CD4-positive, alpha-beta T cell treated with Interleukin-6 for 4 hours (primary cell): ENCODE data around the gene MRTFA.
"Not testable (repeated sequence)": the region's sequence is repeated elsewhere in the genome, so short reads cannot be mapped to it uniquely, and the experiment has no call there.

Experiments used
- DNase-seq: peaks from one replicate; pipeline ENCODE4 v3.0.0-alpha.2; 2020; ENCODE audit warnings: mixed read lengths

The MRTFA gene

GRCh38 chr22:40547729-40548143 lies 88.8 kb downstream of the MRTFA start:
- no peak for DNase-seq

GRCh38 chr22:40544758-40545157 lies 91.8 kb downstream of the MRTFA start:
- no peak for DNase-seq

GRCh38 chr22:40542821-40543540 lies 93.5 kb downstream of the MRTFA start:
- no peak for DNase-seq

- DNase-seq, result no peak
Observed at GRCh38 chr22:40541300-40541699, 95.2 kb downstream of the MRTFA start.

- no peak for DNase-seq
Observed at GRCh38 chr22:40540265-40540664, 96.3 kb downstream of the MRTFA start.

GRCh38 chr22:40536149-40536548 lies 100.4 kb downstream of the MRTFA start:
- not testable (repeated sequence) for DNase-seq

DNA sequence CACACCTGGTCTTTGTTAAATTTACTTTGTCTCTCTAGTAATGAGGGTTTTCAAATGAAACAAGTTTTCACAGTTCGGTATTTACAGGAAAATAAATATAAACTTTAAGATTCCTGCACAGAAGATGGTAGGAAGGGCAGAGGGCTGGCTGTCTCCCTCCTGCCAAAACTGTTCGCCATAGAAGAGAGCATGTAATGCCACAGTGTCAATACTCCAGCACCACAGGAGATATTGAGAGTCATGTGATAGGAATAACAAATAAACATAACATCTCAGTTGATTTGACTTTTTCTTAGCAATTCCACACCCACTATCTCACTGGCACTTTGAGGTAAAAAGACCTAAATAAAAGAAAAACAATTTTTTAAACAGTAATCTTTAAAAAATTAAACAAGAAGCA lies 100.9 kb downstream of the MRTFA start:
- no peak for DNase-seq

DNA sequence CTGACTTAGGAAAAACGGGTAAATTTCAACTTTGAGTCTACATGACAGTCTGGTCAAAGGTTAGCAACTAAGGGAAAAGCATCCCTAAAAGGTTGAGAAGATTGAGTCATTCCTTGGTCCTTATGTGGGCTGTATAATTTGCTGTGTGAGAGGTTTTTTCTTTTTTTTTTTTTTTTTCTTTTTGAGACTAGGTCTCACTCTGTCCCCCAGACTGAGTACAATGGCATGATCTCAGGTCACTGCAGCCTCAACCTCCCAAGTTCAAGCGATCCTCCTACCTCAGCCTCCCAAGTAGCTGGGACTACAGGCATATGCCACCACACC lies 101.4 kb downstream of the MRTFA start:
- no peak for DNase-seq

DNA sequence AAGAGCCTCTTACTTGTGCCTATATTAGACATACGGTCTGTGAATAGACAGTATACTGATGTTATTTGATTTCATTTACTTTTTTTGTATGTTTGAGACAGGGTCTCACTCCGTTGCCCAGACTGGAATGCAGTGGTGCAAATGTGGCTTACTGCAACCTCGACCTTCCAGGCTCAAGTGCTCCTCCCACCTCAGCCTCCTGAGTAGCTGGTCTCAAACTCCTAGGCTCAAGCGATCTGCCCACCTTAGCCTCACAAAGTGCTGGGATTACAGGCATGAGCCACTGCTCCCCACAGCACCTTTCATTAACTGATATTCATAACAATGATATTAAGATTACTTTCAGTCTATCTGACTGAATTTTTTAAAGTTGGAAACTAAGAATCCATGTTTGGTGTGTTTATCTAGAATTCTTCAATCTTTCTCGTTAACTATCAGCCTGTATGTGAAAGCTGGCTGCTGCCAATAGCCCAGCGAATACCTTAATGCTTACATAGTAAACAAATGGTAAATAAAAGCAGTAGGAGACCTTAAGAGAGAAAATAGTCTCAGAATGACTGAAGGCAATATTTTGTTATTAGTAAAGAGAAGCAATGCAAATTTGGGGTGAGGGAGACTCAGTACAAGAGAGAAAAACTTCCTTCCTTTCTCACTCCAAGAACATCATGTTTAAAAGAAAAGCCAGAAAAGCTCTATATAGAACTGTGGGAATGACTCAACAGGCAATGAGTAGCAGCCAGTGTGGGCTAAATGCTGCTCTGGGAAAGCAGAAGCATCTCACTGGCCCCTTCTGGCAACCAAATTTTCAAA lies 101.9 kb downstream of the MRTFA start:
- peak; percentile 18 for DNase-seq

DNA sequence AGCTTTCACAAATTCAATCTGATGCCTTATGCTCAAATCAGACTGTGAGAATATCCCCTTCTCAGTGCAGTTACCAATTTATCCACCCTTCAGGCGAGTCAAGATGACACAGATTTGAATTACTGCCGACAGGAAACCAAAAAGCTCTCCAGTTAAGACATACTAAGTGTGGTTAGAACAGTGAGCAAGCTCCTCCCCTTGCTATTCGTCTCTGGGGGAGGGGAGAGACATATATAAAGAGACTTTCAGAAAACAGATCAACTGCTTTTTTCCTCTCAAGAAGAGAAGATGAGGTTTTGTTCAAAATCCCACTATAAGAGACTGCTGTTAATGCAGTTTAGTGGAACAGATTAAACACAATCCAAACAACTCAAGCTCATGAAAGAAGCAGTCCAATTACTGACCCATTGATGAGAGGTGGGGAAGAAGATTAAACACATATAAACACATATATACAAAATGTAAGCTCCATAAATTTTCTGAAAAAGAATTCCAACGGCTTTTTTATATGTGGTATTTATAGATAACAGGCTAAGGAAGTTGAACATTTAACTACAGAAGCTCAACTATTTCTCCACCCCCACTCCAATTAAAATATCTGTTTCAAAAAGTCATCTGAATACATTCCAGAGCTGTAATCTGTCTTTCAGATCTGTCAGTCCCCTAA lies 102.7 kb downstream of the MRTFA start:
- DNase-seq, result peak; percentile 74

DNA sequence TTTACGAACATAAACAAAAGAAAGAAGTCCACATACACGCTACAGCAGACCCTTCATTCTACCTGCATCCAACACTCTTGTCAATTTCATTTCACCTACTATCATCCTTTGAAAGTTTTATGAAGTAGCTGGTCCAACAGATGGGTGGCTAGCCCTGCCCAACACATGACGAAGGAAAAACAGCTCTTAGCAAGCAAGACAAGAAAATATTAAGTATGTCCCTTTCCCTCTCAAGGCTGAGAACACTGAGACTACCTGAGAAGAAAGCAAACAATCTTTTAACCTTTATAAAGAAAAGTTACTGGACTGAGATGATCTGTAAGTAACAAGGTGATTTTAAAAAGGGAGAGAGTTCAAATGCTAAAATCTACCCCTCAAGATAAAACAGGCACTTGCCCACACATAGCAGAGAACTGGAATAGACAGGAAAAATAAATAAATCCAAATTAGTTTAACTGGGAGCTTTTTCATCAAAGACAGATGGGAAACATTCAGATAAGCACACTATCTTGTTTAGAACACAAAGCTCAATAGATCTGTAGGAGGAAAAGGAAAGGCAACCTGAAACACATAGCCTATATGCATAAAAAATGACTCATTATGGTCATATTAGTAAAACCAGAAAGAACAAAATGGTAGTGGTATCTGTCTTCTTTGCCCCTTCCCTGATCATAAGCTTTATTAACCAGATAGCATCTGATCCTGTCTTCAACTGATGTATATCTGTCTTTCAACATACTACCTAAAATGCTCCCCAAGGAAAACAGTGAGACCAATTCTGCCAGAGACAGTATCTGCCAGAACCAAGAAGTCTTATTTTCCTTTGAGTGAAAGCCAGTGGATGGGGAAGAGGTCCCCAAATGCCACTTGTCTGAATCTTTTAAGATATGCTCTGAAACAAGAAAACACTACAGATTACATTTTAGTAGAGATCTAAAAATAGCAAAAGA lies 104.3 kb downstream of the MRTFA start:
- DNase-seq, result no peak

DNA sequence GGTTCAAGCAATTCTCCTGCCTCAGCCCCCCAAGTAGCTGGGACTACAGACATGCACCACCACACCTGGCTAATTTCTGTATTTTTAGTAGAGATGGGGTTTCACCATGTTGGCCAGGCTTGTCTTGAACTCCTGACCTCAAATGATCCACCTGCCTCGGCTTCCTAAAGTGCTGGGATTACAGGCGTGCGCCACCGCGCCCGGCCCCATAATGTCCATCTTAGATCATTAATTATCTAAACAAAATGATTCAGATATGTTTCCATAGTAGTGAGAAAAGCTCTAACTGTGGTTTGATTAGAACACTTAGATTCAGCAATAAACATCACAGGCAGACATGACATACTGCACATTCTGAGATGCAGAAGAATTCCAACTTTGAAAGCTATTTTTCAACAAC lies 106.1 kb downstream of the MRTFA start:
- not testable (repeated sequence) for DNase-seq

DNA sequence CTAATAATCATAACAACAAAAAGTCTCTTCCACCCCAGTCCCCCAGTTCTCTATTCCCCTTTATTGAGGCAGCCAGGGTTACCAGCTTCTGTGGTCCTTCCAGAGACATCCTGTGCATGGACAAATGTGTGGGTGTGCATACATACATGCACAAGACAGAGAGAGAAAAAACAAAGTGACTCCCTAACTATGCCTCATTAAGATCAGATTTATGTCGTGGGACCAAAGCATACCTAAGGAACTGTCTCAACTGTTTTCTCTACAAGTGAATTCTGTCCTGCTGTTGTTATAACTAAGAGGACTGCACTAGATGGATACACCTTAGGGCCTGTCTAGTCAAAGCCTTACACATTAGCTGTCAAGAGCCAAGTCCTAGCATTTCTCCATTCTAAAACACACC lies 106.7 kb downstream of the MRTFA start:
- no peak for DNase-seq

- DNase-seq, result no peak
Observed at GRCh38 chr22:40526960-40527359, 109.6 kb downstream of the MRTFA start.

GRCh38 chr22:40525250-40525884 lies 111.2 kb downstream of the MRTFA start:
- peak; percentile 83 for DNase-seq

DNA sequence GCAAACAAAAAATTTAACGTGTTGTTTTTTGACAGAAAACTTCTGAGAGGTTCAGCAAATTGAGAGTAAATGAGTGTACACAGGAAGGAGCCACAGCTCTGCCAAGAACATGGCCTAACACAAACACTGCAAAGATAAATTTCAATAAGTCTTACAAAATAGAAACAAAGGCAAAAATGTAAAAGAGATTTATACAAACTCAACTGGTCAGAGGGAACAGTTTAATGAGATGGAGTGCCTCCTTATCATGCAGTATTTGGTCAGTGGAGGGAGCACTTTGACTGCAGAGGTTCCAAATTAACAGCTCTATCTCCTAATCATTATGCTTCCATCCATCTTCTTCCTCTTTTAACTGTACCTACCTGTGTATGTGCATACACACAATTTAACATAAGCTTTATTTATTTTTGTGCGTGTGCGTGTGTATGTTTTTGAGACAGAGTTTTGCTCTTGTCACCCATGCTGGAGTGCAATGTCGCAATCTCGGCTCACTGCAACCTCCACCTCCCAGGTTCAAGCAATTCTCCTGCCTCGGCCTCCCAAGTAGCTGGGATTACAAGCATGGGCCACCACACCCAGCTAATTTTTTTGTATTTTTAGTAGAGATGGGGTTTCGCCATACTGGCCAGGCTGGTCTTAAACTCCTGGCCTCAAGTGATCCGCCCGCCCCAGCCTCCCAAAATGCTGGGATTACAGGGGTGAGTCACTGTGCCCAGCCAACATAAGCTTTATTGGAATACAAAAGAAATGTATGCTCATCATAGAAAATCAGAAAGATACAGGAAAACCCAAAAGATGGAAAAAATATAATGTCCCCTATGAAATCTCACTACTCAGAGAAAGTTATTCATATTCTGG lies 111.9 kb downstream of the MRTFA start:
- DNase-seq, result no peak

- DNase-seq, result no peak
Observed at GRCh38 chr22:40522141-40522540, 114.4 kb downstream of the MRTFA start.

GRCh38 chr22:40521046-40521445 lies 115.5 kb downstream of the MRTFA start:
- no peak for DNase-seq

DNA sequence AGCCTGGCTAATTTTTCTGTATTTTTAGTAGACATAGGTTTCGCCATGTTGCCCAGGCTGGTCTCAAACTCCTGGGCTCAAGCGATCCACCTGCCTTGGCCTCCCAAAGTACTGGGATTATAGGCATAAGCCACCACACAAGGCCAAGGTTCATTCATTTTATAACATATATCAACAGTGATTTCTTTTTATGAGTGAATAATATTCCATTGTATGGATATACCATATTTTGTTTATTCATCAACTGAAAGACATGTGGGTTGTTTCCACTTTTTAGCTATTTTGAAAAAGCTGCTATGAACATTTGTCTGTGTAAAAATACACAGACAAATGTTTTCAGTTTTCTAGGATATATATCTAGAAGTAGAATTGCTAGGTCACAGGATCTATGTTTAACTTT lies 116.0 kb downstream of the MRTFA start:
- DNase-seq, result no peak

DNA sequence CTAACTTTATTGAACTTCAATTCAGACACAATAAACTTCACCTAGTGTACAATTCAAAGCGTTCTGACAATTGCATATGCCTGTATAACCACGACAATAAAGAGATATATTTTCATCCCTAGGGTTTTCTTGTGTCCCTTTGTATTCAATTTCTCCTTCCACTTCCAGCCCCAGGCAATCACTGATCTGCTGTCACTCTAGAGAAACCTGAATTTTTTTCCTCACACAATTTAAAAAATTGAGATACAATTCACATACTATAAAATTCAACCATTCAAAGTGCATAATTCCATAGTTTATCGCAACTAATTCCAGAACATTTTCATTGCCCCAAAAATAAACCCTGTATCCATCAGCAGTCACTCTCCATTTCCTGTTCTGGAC lies 116.6 kb downstream of the MRTFA start:
- no peak for DNase-seq

GRCh38 chr22:40519284-40519947 lies 117.1 kb downstream of the MRTFA start:
- DNase-seq, result no peak
